DOHH2 (cell line): Measurements from ENCODE around the gene DAAM2.

Source experiments
- H3F3A ChIP-seq: fragments of 200-600 bp; sonication (generic), shearing (Covaris generic); 2 replicates; pipeline ENCODE4 v1.6.0; 2016; ENCODE audit warnings: antibody characterized with exemption, mild to moderate bottlenecking; ENCODE audit not compliant: control insufficient read depth, insufficient read depth
- H3K27ac ChIP-seq: fragments of 200-600 bp; sonication (generic); 2 replicates; pipeline ENCODE4 v1.5.1; 2014; ENCODE audit warnings: low read depth, mild to moderate bottlenecking, low read length, moderate library complexity
- H3K27me3 ChIP-seq: fragments of 200-600 bp; sonication (generic); 2 replicates; pipeline ENCODE4 v1.6.1; 2014; ENCODE audit warnings: mild to moderate bottlenecking, low read length, mixed read lengths; ENCODE audit not compliant: control insufficient read depth
- H3K36me3 ChIP-seq: fragments of 200-600 bp; sonication (generic); 2 replicates; pipeline ENCODE4 v1.6.1; 2014; ENCODE audit warnings: mild to moderate bottlenecking, low read length, moderate library complexity, mixed read lengths; ENCODE audit not compliant: control insufficient read depth
- H3K4me1 ChIP-seq: fragments of 200-600 bp; sonication (generic); 2 replicates; pipeline ENCODE4 v1.6.1; 2014; ENCODE audit warnings: mild to moderate bottlenecking, low read length, mixed read lengths; ENCODE audit not compliant: control insufficient read depth
- H3K4me2 ChIP-seq: fragments of 200-600 bp; sonication (generic); 2 replicates; pipeline ENCODE4 v1.6.0; 2014; ENCODE audit warnings: mild to moderate bottlenecking, low read length, moderate library complexity
- H3K4me3 ChIP-seq: fragments of 200-600 bp; sonication (generic); 2 replicates; pipeline ENCODE4 v1.5.1; 2014; ENCODE audit warnings: mild to moderate bottlenecking, low read length, mixed read lengths
- H3K79me2 ChIP-seq: fragments of 200-600 bp; sonication (generic); 2 replicates; pipeline ENCODE4 v1.6.1; 2014; ENCODE audit warnings: mild to moderate bottlenecking, low read length, mixed read lengths; ENCODE audit not compliant: control insufficient read depth
- H3K9me2 ChIP-seq: fragments of 200-600 bp; sonication (generic); replicated peaks from 2 replicates; pipeline ENCODE4 v1.6.1; 2014; ENCODE audit warnings: mild to moderate bottlenecking, low read length, mixed read lengths; ENCODE audit not compliant: control insufficient read depth
- H3K9me3 ChIP-seq: fragments of 200-600 bp; sonication (generic); 2 replicates; pipeline ENCODE4 v1.6.1; 2014; ENCODE audit warnings: antibody characterized with exemption, low read length, mixed read lengths; ENCODE audit not compliant: control insufficient read depth, insufficient read depth
- H4K20me1 ChIP-seq: fragments of 200-600 bp; sonication (generic); 2 replicates; pipeline ENCODE4 v1.6.0; 2014; ENCODE audit warnings: low read depth, mild to moderate bottlenecking, antibody characterized with exemption, low read length, moderate library complexity; ENCODE audit not compliant: control insufficient read depth, insufficient read depth
- EZH2phosphoT487 ChIP-seq: fragments of 200-600 bp; sonication (generic); IDR thresholded peaks from 2 replicates; pipeline ENCODE4 v1.6.1; 2017; ENCODE audit warnings: borderline replicate concordance, mild to moderate bottlenecking, antibody characterized with exemption, low read length, moderate library complexity, mixed read lengths
- TF ChIP-seq, protein P1 (sequence below): fragments of 200-600 bp; sonication (generic); IDR thresholded peaks from one replicate; pipeline ENCODE4 v1.5.1; 2014; ENCODE audit warnings: antibody characterized with exemption, mild to moderate bottlenecking, low read depth, low read length; ENCODE audit not compliant: poor library complexity, severe bottlenecking

DAAM2 gene

DNA sequence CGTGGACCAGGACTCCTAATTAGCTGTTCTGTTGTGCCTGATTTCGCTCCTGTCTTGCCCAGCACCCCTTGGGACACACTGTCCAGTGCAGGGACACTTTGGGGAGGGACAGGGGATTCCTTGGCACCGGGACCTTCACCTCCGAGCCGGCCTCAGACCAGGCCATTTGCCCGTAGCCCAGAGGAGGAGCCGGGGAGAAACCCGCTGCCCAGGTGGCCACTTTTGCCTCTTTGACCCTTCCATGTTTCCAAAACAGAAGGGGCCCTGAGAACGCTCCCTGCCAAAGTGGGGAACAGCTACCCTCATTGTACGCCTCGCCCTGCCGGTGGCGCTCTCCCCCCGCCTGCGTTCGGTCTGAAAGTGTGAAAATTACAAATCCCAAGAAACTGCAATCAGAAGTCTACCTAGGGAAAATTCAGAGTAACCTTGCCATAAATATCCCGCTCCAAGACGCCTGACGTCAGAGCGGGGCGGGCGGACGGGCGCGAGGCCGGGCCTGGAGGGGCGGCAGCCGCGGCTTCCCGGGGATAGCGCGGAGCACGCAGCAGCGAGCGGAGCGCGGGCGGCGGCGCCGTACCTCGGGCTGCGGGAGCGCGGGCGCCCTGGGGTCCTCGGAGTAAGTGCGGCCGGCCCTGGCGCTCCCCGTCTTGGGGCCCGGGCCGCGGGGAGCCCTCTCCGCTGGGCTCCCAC lies at the start of gene DAAM2:
Gene DAAM2 (plus strand): TSS at position 527 of the 690 bp plus-strand sequence. CDS start 63,927 bp downstream, outside the sequence.
- TF ChIP-seq, protein P1, sequence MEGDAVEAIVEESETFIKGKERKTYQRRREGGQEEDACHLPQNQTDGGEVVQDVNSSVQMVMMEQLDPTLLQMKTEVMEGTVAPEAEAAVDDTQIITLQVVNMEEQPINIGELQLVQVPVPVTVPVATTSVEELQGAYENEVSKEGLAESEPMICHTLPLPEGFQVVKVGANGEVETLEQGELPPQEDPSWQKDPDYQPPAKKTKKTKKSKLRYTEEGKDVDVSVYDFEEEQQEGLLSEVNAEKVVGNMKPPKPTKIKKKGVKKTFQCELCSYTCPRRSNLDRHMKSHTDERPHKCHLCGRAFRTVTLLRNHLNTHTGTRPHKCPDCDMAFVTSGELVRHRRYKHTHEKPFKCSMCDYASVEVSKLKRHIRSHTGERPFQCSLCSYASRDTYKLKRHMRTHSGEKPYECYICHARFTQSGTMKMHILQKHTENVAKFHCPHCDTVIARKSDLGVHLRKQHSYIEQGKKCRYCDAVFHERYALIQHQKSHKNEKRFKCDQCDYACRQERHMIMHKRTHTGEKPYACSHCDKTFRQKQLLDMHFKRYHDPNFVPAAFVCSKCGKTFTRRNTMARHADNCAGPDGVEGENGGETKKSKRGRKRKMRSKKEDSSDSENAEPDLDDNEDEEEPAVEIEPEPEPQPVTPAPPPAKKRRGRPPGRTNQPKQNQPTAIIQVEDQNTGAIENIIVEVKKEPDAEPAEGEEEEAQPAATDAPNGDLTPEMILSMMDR, result no peak
- no peak for TF ChIP-seq EZH2phosphoT487
- H3K4me2 ChIP-seq, result no peak within 1 kb of the TSS
- H3K4me3 ChIP-seq, result no peak within 1 kb of the TSS
- H3K4me1 ChIP-seq, result no peaks in the 10 kb centered on the region
- H3K9me2 ChIP-seq, result no peaks in the 10 kb centered on the region
- no peaks in the 10 kb centered on the region for H3K36me3 ChIP-seq
- no peak within 1 kb of the TSS for H3K27ac ChIP-seq
- no peaks in the 10 kb centered on the region for H3K27me3 ChIP-seq
- H3F3A ChIP-seq, result no peaks in the 10 kb centered on the region
- no peaks in the 10 kb centered on the region for H3K79me2 ChIP-seq
- H4K20me1 ChIP-seq, result no peaks in the 10 kb centered on the region
- H3K9me3 ChIP-seq, result no peaks in the 10 kb centered on the region

DNA sequence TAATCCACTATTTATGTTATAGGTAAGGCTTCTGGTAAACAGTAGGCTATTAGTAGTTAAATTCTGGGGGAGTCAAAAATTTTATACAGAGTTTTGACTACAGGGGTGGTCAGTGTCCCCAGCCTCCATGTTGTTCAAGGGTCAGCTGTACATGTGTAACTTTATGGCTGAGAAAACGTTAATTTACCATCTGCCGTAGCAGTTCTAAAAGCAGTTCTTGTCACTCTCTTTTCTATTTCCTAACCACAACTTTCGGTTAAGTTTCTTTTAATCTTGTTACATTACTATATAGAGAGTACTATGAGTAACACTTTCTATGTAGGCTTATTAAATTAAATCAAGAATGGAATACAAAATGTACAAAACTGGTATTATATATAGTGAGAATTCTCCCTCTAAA lies 45.4 kb upstream of the DAAM2 start:
- H3K4me2 ChIP-seq, result no peak overlapping the region

DNA sequence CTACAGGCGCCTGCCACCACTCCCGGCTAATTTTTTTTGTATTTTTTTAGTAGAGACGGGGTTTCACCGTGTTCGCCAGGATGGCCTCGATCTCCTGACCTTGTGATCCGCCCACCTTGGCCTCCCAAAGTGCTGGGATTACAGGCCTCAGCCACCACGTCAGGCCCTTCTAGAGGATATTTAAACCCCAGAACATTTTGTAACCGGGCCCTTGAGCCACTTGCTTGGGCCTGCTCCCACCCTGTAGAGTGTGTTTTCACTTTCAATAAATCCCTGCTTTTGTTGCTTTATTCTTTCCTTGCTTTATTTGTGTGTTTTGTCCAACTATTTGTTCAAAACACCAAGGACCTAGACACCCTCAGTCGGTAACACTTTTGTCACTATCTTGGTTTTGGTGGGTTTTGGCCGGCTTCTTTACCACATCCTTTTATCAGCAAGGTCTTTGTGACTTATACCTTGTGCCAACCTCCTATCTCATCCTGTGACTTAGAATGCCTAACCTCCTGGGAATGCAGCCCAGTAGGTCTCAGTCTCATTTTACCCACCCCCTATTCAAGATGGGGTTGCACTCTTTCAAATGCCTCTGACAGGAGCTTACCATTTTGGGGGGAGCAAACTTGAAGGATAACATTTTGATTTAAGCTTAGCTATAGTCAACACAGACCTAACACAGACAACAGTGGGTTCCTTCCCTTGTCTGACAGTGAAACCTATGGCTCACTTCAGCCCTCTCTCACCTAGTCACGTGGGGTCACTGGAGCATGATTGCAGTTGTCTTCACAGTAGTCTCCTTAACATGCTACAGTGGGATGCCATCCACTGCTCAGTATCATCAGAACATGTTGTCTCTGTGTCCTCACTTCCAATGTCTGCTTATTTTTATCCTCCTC lies 39.1 kb upstream of the DAAM2 start:
- TF ChIP-seq, protein P1, result no peak
- no peak for TF ChIP-seq EZH2phosphoT487

More for the DNA sequence above, 45.4 kb upstream of the DAAM2 start:
- TF ChIP-seq, protein P1, result no peak
- TF ChIP-seq EZH2phosphoT487, result no peak
- Histone ChIP-seq H3K27ac (no peak overlapping the region), H3K36me3 (no peaks in the 10 kb centered on the region), H3K4me1 (no peaks in the 10 kb centered on the region), H3F3A (no peaks in the 10 kb centered on the region), H3K27me3 (no peaks in the 10 kb centered on the region), H4K20me1 (no peaks in the 10 kb centered on the region), H3K4me3 (no peak overlapping the region), H3K9me2 (no peaks in the 10 kb centered on the region), H3K79me2 (no peaks in the 10 kb centered on the region), H3K9me3 (no peaks in the 10 kb centered on the region)

More for the DNA sequence above, 39.1 kb upstream of the DAAM2 start:
- Histone ChIP-seq H3K4me2 (no peak overlapping the region), H3K4me3 (no peak overlapping the region), H3K9me3 (no peaks in the 10 kb centered on the region), H4K20me1 (no peaks in the 10 kb centered on the region), H3F3A (no peaks in the 10 kb centered on the region), H3K9me2 (no peaks in the 10 kb centered on the region), H3K27me3 (no peaks in the 10 kb centered on the region), H3K4me1 (no peaks in the 10 kb centered on the region), H3K27ac (no peak overlapping the region), H3K79me2 (no peaks in the 10 kb centered on the region), H3K36me3 (no peaks in the 10 kb centered on the region)
